PC-3 (cell line): Measurements from ENCODE around the gene TOGARAM2. TPM values are rescaled to one million over a fixed set of nuclear protein-coding genes. Genes with fewer than 3 reads are reported as not detected.

Experiments used
- ATAC-seq: fragments of 200-7000 bp; cut with Tn5 transposase; 2 replicates; pipeline ENCODE4 v1.9.1; 2020; ENCODE audit warnings: mild to moderate bottlenecking, moderate library complexity
- BruUV-seq: library from RNA; stranded (reverse); fragments of 400-500 nt; replicated peaks from 2 replicates; lab custom pipeline; 2021; lab: Mats Ljungman, UMichigan
- CTCF ChIA-PET: fragments of 300-600 bp; sonication (Branson Sonifier 250); formaldehyde crosslinking; loops from one replicate; lab custom pipeline; 2022; ENCODE audit warnings: antibody characterized with exemption; lab: Charles Lee
- POLR2A ChIA-PET: fragments of 300-600 bp; sonication (Branson Sonifier 250); formaldehyde crosslinking; loops from one replicate; lab custom pipeline; 2022; ENCODE audit warnings: antibody characterized with exemption; ENCODE audit not compliant: unreplicated experiment; lab: Charles Lee
- DNase-seq: peaks from one replicate; pipeline ENCODE4 v3.0.0-alpha.2; 2015
- H2AFZ ChIP-seq: fragments of 300-600 bp; sonication (generic); 2 replicates; pipeline ENCODE4 v1.6.0; 2016; ENCODE audit warnings: antibody characterized with exemption, low read length
- H3F3A ChIP-seq: fragments of 300-600 bp; sonication (generic); one replicate; pipeline ENCODE4 v1.6.0; 2017; ENCODE audit warnings: antibody characterized with exemption, low read length, control low read depth, mild to moderate bottlenecking; ENCODE audit not compliant: unreplicated experiment
- H3K27ac ChIP-seq: fragments of 300-600 bp; sonication (generic); 2 replicates; pipeline ENCODE4 v1.5.1; 2016; ENCODE audit warnings: mild to moderate bottlenecking, low read length
- H3K27me3 ChIP-seq: fragments of 300-600 bp; sonication (generic); 2 replicates; pipeline ENCODE4 v1.6.1; 2016; ENCODE audit warnings: low read length, mixed read lengths
- H3K36me3 ChIP-seq: fragments of 300-600 bp; sonication (generic); 2 replicates; pipeline ENCODE4 v1.6.1; 2016; ENCODE audit warnings: low read depth, mixed run types, low read length, mixed read lengths
- H3K4me1 ChIP-seq: fragments of 300-600 bp; sonication (generic); 2 replicates; pipeline ENCODE4 v1.5.1; 2016; ENCODE audit warnings: low read length; ENCODE audit not compliant: insufficient read depth
- H3K4me2 ChIP-seq: fragments of 300-600 bp; sonication (generic); 2 replicates; pipeline ENCODE4 v1.6.0; 2016; ENCODE audit warnings: low read length
- H3K4me3 ChIP-seq: fragments of 300-600 bp; sonication (generic); 2 replicates; pipeline ENCODE4 v1.5.1; 2016; ENCODE audit warnings: mild to moderate bottlenecking, low read length, mixed read lengths
- H3K79me2 ChIP-seq: fragments of 300-600 bp; sonication (generic); 2 replicates; pipeline ENCODE4 v1.6.1; 2017; ENCODE audit warnings: low read length, mixed read lengths
- H3K9ac ChIP-seq: fragments of 300-600 bp; sonication (generic); 2 replicates; pipeline ENCODE4 v1.6.0; 2016; ENCODE audit warnings: mild to moderate bottlenecking, low read length
- H3K9me2 ChIP-seq: fragments of 300-600 bp; sonication (generic); replicated peaks from 2 replicates; pipeline ENCODE4 v1.6.1; 2016; ENCODE audit warnings: mixed run types, low read length, mixed read lengths
- H3K9me3 ChIP-seq: fragments of 300-600 bp; sonication (generic); 2 replicates; pipeline ENCODE4 v1.6.1; 2016; ENCODE audit warnings: low read length, mixed read lengths
- H4K20me1 ChIP-seq: fragments of 300-600 bp; sonication (generic); 2 replicates; pipeline ENCODE4 v1.6.1; 2016; ENCODE audit warnings: low read length, mixed read lengths
- CTCF ChIP-seq: fragments of 300-600 bp; sonication (generic); conservative IDR thresholded peaks from 2 replicates; pipeline ENCODE4 v1.5.1; 2017; ENCODE audit warnings: antibody characterized with exemption, low read depth, mild to moderate bottlenecking, low read length
- EZH2 ChIP-seq: fragments of 300-600 bp; sonication (generic); IDR thresholded peaks from one replicate; pipeline ENCODE4 v1.6.1; 2017; ENCODE audit warnings: antibody characterized with exemption, mild to moderate bottlenecking, low read length; ENCODE audit not compliant: unreplicated experiment
- EZH2phosphoT487 ChIP-seq: fragments of 300-600 bp; sonication (generic); IDR thresholded peaks from 2 replicates; pipeline ENCODE4 v1.6.1; 2018; ENCODE audit warnings: mild to moderate bottlenecking, antibody characterized with exemption, low read length, borderline replicate concordance
- intact Hi-C: fragments of 100-400 bp; cut with micrococcal nuclease; formaldehyde crosslinking; loops from 2 replicates; pipeline ENCODE4 v1.9.0; 2023
- total RNA-seq: library from RNA; depleted of rRNA; stranded (reverse); fragments of >200 nt; gene quantifications from 2 replicates; pipeline ENCODE4 v1.2.3, GENCODE V29; 2014

TOGARAM2 gene
- total RNA-seq, 1 experiment from 2014 or later, result not detected

DNA sequence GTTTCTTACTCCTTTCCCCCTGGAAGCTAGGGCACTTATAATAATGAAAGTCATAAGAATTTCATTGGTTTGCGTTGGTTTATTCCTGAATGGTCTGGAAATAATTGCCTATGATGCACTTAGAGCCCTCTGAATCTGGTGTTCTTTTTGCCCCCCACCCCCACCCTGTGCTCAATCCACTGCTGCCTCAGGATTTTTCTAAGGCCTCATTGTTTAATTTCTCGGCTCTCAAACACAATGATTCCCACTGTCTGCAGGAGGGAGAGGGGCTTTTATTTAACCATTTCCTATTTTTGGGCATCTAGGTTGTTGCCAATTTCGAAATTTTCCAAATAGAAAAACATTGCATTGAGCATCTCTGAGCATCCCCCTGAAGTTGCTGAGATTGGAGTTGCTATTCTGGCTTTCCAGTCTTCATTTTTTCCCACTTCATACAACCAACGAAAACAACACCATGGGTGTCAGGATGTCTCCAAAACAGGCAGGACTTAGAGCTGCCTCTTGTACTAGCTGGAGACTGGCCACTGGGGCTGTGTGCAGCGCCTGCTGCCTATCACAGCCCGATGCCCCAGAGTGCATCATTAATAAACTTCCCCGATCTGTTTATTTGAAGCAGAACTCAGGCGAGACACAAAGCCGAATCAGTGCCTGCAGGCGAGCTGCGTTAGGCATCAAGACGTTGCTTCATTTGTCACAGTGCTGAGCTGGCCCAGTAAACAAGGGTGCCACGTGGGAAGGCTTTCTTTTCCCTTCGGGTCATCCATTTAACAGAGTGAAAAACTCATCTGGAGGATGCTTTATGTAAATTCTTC, 95.0 kb downstream of the TOGARAM2 start:
- H3K9me3 ChIP-seq, result peaks cover 5% of the 10 kb centered on the region

DNA sequence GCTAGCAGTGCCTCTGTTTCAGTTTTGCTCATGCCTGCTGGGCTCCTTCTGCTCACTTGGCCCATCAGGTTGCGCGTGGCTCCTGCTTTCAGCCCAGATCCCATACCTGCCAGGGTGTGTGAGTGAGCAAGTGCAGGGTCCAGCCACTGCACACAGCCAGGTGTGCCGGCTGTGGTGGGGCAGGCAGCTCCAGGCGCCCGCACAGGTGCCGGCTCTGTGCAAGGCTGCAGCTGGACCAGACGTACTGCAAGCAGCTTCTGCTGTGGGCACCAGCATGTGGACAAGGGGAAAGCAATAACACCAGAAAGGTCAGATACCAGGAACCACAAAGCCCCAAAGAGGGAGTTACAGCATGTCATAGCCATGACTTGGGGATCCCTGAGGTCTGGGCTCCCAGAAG, 98.8 kb downstream of the TOGARAM2 start:
- POLR2A ChIA-PET, result no interaction called here
- Histone ChIP-seq H3K9me2 (no peaks in the 10 kb centered on the region), H3K9ac (no peak overlapping the region), H3K27me3 (no peaks in the 10 kb centered on the region), H3K4me1 (no peaks in the 10 kb centered on the region), H3K4me2 (no peak overlapping the region), H3K79me2 (no peaks in the 10 kb centered on the region), H3K4me3 (no peak overlapping the region), H4K20me1 (no peaks in the 10 kb centered on the region), H3K9me3 (peaks cover 5% of the 10 kb centered on the region), H2AFZ (no peak overlapping the region), H3K27ac (no peak overlapping the region), H3F3A (no peaks in the 10 kb centered on the region), H3K36me3 (no peaks in the 10 kb centered on the region)
- no peak for ATAC-seq
- TF ChIP-seq CTCF, result no peak
- TF ChIP-seq EZH2, result no peak
- TF ChIP-seq EZH2phosphoT487, result no peak
- no TSS peak for BruUV-seq
- no peak for DNase-seq
- intact Hi-C loops, result no loop called here
- CTCF ChIA-PET, result no interaction called here

More for the DNA sequence above, 95.0 kb downstream of the TOGARAM2 start:
- Histone ChIP-seq H2AFZ (no peak overlapping the region), H3K4me1 (no peaks in the 10 kb centered on the region), H3K36me3 (no peaks in the 10 kb centered on the region), H4K20me1 (no peaks in the 10 kb centered on the region), H3K9me2 (no peaks in the 10 kb centered on the region), H3K4me3 (no peak overlapping the region), H3K27ac (no peak overlapping the region), H3K27me3 (no peaks in the 10 kb centered on the region), H3K4me2 (no peak overlapping the region), H3F3A (no peaks in the 10 kb centered on the region), H3K9ac (no peak overlapping the region), H3K79me2 (no peaks in the 10 kb centered on the region)
- DNase-seq, result peak; percentile 30
- no TSS peak for BruUV-seq
- intact Hi-C loops, result no loop called here
- TF ChIP-seq EZH2phosphoT487, result no peak
- TF ChIP-seq EZH2, result no peak
- no peak for TF ChIP-seq CTCF
- ATAC-seq, result peak; percentile 18; the same call in 1 of the 2 replicates
- ChIA-PET CTCF (no interaction called here), POLR2A (interaction anchor here (0.5 kb wide), 1 partner anchor 85 kb away, joined by 3 read pairs; no protein-coding TSS in a partner anchor)
